SK-N-SH (cell line): ENCODE measurements around the gene AP3D1. TPM values are rescaled to one million over a fixed set of nuclear protein-coding genes. Genes with fewer than 3 reads are reported as not detected.

Source experiments
- CTCF ChIA-PET: fragments of 300-600, 350-600 bp; formaldehyde crosslinking; extraction: SDS; loops from one replicate; lab custom pipeline; 2021; lab: Yijun Ruan, JAX
- POLR2A ChIA-PET: fragments of 350-600 bp; sonication (Branson Sonifier 250); formaldehyde crosslinking; extraction: SDS; loops from one replicate; lab custom pipeline; 2020; ENCODE audit warnings: antibody characterized with exemption, inconsistent platforms; lab: Yijun Ruan, JAX
- DNase-seq: peaks from one replicate; pipeline ENCODE4 v3.0.0; 2012
- H2AFZ ChIP-seq: fragments of 200-600 bp; sonication (generic); 2 replicates; pipeline ENCODE4 v1.8.1; 2016; ENCODE audit warnings: antibody characterized with exemption, mild to moderate bottlenecking, low read depth
- H3F3A ChIP-seq: fragments of 200-600 bp; sonication (generic); replicated peaks from 2 replicates; pipeline ENCODE3; 2016; ENCODE audit warnings: antibody characterized with exemption, mild to moderate bottlenecking; ENCODE audit not compliant: insufficient read depth
- H3K27ac ChIP-seq, 2 experiments: fragments of 200-500 bp in 1 of 2; fragments of 200-600 bp in 1 of 2; sonication (Bioruptor generic) in 1 of 2; sonication (generic), shearing (Covaris generic) in 1 of 2; 2 replicates each; pipeline versions ENCODE4 v1.5.1 to v1.6.1; 2014 to 2016; ENCODE audit warnings: low read depth in 2 of 2, inconsistent platforms in 1 of 2, low read length in 1 of 2, mild to moderate bottlenecking in 1 of 2, mixed read lengths in 1 of 2
- H3K27me3 ChIP-seq: fragments of 200-600 bp; sonication (generic), shearing (Covaris generic); 2 replicates; pipeline ENCODE4 v1.6.1; 2016; ENCODE audit warnings: mixed run types; ENCODE audit not compliant: insufficient read depth
- H3K36me3 ChIP-seq, 2 experiments: fragments of 200-500 bp in 1 of 2; fragments of 200-600 bp in 1 of 2; sonication (Bioruptor generic) in 1 of 2; sonication (generic) in 1 of 2; replicated peaks in 1 of 2; 2 replicates each; pipeline versions ENCODE3 to v1.5.1; 2014 to 2016; ENCODE audit warnings: low read length in 1 of 2, mild to moderate bottlenecking in 1 of 2; ENCODE audit not compliant: insufficient read depth in 2 of 2, control insufficient read depth in 1 of 2
- H3K4me1 ChIP-seq, 2 experiments: fragments of 200-500 bp in 1 of 2; fragments of 200-600 bp in 1 of 2; sonication (Bioruptor generic) in 1 of 2; sonication (generic), shearing (Covaris generic) in 1 of 2; 2 replicates each; pipeline versions ENCODE4 v1.5.1 to v1.6.1; 2014 to 2016; ENCODE audit warnings: low read depth in 1 of 2, low read length in 1 of 2, mixed run types in 1 of 2; ENCODE audit not compliant: insufficient read depth in 2 of 2, control insufficient read depth in 1 of 2
- H3K4me2 ChIP-seq: fragments of 200-600 bp; sonication (generic), shearing (Covaris generic); 2 replicates; pipeline ENCODE4 v1.6.1; 2017; ENCODE audit warnings: mixed run types
- H3K4me3 ChIP-seq, 2 experiments: fragments of 200-500 bp in 1 of 2; fragments of 200-600 bp in 1 of 2; sonication (Bioruptor generic) in 1 of 2; sonication (generic), shearing (Covaris generic) in 1 of 2; 2 replicates each; pipeline versions ENCODE4 v1.5.1 to v1.8.1; 2014 to 2016; ENCODE audit warnings: low read depth in 2 of 2, inconsistent platforms in 1 of 2, low read length in 1 of 2, mild to moderate bottlenecking in 1 of 2, mixed read lengths in 1 of 2, moderate library complexity in 1 of 2
- H3K79me2 ChIP-seq: fragments of 200-600 bp; sonication (generic); 2 replicates; pipeline ENCODE4 v1.8.1; 2017; ENCODE audit warnings: mild to moderate bottlenecking; ENCODE audit not compliant: insufficient read depth
- H3K9ac ChIP-seq: fragments of 200-600 bp; sonication (generic); 2 replicates; pipeline ENCODE4 v1.6.1; 2017; ENCODE audit warnings: mixed run types
- H3K9me2 ChIP-seq: fragments of 200-600 bp; sonication (generic); 2 replicates; pipeline ENCODE4 v1.6.1; 2017; ENCODE audit warnings: mixed run types
- H3K9me3 ChIP-seq: fragments of 200-600 bp; sonication (generic); 2 replicates; pipeline ENCODE4 v1.6.1; 2017; ENCODE audit warnings: mixed run types, mild to moderate bottlenecking, moderate library complexity
- H4K20me1 ChIP-seq: fragments of 200-600 bp; sonication (generic); 2 replicates; pipeline ENCODE4 v1.6.1; 2017; ENCODE audit warnings: mild to moderate bottlenecking, mixed run types; ENCODE audit not compliant: insufficient read depth
- CHD2 ChIP-seq: fragments of 150-350 bp; IDR thresholded peaks from 2 replicates; pipeline ENCODE4 v1.6.1; 2018; ENCODE audit warnings: low read length; ENCODE audit not compliant: partially characterized antibody
- ELF1 ChIP-seq: IDR thresholded peaks from 2 replicates; pipeline ENCODE4 v1.4.0; 2012
- EP300 ChIP-seq, 2 experiments: IDR thresholded peaks; 2 replicates each; pipeline versions ENCODE4 v1.4.0 to v1.6.1; 2012; ENCODE audit warnings: borderline replicate concordance in 1 of 2, low read depth in 1 of 2, low read length in 1 of 2
- GABPA ChIP-seq: IDR thresholded peaks from 2 replicates; pipeline ENCODE4 v1.4.0; 2012; ENCODE audit warnings: low read depth, mild to moderate bottlenecking
- GATA2 ChIP-seq: sonication (generic); formaldehyde crosslinking; IDR thresholded peaks from 2 replicates; pipeline ENCODE4 v1.5.0; 2020; ENCODE audit warnings: mild to moderate bottlenecking, missing genetic modification reagents
- IRF3 ChIP-seq: fragments of 150-350 bp; IDR thresholded peaks from 2 replicates; pipeline ENCODE4 v1.6.1; 2016; ENCODE audit warnings: mild to moderate bottlenecking, low read depth, low read length
- MXI1 ChIP-seq: IDR thresholded peaks from 2 replicates; pipeline ENCODE4 v1.6.1; 2012; ENCODE audit warnings: mild to moderate bottlenecking, low read depth, low read length, improper control_type of control experiment
- RXRA ChIP-seq: IDR thresholded peaks from 2 replicates; pipeline ENCODE4 v1.4.0; 2012; ENCODE audit warnings: low read depth, mild to moderate bottlenecking, borderline replicate concordance
- TCF12 ChIP-seq: IDR thresholded peaks from 2 replicates; pipeline ENCODE4 v1.4.0; 2012
- TEAD4 ChIP-seq: IDR thresholded peaks from 2 replicates; pipeline ENCODE4 v1.4.0; 2012; ENCODE audit warnings: mild to moderate bottlenecking, borderline replicate concordance; ENCODE audit not compliant: insufficient read depth
- USF1 ChIP-seq: IDR thresholded peaks from 2 replicates; pipeline ENCODE4 v1.4.0; 2012; ENCODE audit warnings: low read depth, borderline replicate concordance
- YY1 ChIP-seq: IDR thresholded peaks from 2 replicates; pipeline ENCODE4 v1.4.0; 2012; ENCODE audit warnings: low read depth, mild to moderate bottlenecking
- WGBS: methylation state at CpG from one replicate; pipeline ENCODE4 v1.1.6; 2017; ENCODE audit warnings: low lambda C conversion rate; 5-methylcytosine and 5-hydroxymethylcytosine counted together
- polyA plus RNA-seq, 3 experiments: library from polyadenylated mRNA; depleted of rRNA; stranded (reverse); fragments of >200 nt; gene quantifications; 2 replicates each; pipeline ENCODE4 v1.2.3, GENCODE V29; 2012

AP3D1 gene
- polyA plus RNA-seq, 1 of the 3 experiments (the other 2 are of a cell fraction), result 127 TPM

- peak; percentile 27; the same call in 1 of the 2 replicates for TF ChIP-seq USF1
- peak; percentile 26; the same call in 1 of the 2 replicates for TF ChIP-seq ELF1
- peak; percentile 90 for TF ChIP-seq TCF12
- TF ChIP-seq RXRA, result peak; percentile 93
Observed at GRCh38 chr19:2168619-2169424, 17.5 kb upstream of the AP3D1 start (continued).

GRCh38 chr19:2167896-2168618 is 16.7 kb upstream of the AP3D1 start:
- no peak for DNase-seq
- H3K9me2 ChIP-seq, result no peaks in the 10 kb centered on the region
- H3K9ac ChIP-seq, result peak overlapping the region; percentile 24; the same call in 1 of the 2 replicates
- peaks cover 45 to 46% of the 10 kb centered on the region in 2 experiments for H3K4me1 ChIP-seq
- no peak overlapping the region for H2AFZ ChIP-seq
- H3K9me3 ChIP-seq, result no peaks in the 10 kb centered on the region
- 64% methylated on average over 11 of the region's 16 CpGs for WGBS
- CTCF ChIA-PET, result interaction anchor here (0.7 to 1.5 kb wide), 3 partner anchors 12 to 105 kb away, joined by 3 to 6 read pairs (median 3); no protein-coding TSS in a partner anchor
- peak overlapping the region; percentile 79 for H3K4me2 ChIP-seq
- POLR2A ChIA-PET, result no interaction called here
- H3K27ac ChIP-seq, result peak overlapping the region; percentile 12 to 90
- H3K36me3 ChIP-seq, result no peaks in the 10 kb centered on the region
- H3K79me2 ChIP-seq, result peaks cover 91% of the 10 kb centered on the region
- H3F3A ChIP-seq, result peaks cover 37% of the 10 kb centered on the region
- peaks cover 51% of the 10 kb centered on the region for H4K20me1 ChIP-seq
- no peaks in the 10 kb centered on the region for H3K27me3 ChIP-seq
- peak overlapping the region in 1 of 2 experiments; percentile 25; a peak in 2 of 4 replicates for H3K4me3 ChIP-seq
- no peak for TF ChIP-seq MXI1
- TF ChIP-seq EP300 (IDR thresholded peaks at IDR 0.05; ENCODE audit: borderline replicate concordance in 1 of 2, low read depth in 1 of 2, low read length in 1 of 2), result no peak
- no peak for TF ChIP-seq YY1
- TF ChIP-seq CHD2, result no peak
- no peak for TF ChIP-seq IRF3
- TF ChIP-seq GATA2, result no peak
- TF ChIP-seq TEAD4, result no peak
- TF ChIP-seq GABPA, result no peak
- no peak for TF ChIP-seq USF1
